Activated naive CD4-positive, alpha-beta T cell treated with anti-CD3 and anti-CD28 coated beads, Interleukin-2, amount 50 U/mL, for 16 hours (primary cell): ENCODE results near the gene LYRM9.
"Not testable (repeated sequence)": the region's sequence is repeated elsewhere in the genome, so short reads cannot be mapped to it uniquely, and the experiment has no call there.

Source experiments
- DNase-seq: peaks from one replicate; pipeline ENCODE4 v3.0.0-alpha.2; 2020

Gene LYRM9

DNA sequence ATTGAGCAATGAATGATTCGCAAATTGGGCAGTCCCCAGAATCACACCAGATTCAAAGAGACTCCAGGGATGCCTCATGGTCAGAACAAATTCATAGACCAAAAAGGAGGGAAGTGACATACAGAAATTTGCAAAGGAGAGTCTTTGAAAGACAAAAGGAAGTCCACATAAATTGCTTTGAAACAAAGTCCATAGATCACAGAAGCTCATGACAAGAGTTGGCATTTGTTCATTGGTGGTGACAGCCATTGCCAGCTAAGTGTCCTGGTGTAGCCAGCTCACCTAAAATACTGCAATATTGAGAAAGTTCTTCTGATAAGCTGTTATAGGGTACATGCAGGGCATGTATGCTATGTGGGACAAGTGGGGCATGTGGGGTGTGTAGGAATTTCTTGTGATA, 55.4 kb downstream of the LYRM9 start:
- not testable (repeated sequence) for DNase-seq

DNA sequence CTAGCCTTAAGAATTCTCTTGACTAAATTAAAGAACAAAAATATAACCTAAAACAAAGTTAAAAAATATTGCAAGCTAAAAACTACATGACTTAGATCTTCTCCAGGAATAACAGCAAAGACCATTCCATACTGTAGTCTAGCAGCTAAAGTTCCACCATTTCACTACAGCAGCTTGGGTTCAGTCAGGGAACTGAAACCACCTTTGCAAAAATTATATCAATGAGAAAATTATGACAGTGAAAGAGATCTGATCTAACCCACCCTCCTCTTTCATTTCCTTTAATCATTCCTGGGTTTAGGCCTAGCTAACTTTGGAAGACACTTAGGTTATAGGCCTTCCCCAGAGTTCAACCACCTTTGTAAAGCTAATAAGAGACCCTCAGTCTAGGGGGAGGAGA, 56.5 kb downstream of the LYRM9 start:
- DNase-seq, result no peak

DNA sequence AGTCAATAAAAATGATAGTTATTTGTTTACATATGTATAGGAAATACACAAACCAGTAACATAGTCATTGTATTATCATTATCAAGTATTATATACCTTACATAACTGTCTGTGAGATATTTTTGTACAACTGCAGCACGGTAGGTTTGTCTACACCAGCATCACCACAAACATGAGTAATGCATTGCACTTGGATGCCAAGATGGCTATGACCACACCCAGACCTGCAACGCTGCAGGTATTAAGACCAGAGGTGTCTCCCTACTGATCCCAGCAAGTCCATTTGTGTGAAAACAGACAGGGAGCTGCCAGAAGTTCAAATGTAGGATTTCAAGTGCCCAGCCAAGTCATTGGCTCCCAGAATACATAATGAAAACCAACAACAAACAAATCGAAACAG, 58.6 kb downstream of the LYRM9 start:
- DNase-seq, result no peak

DNA sequence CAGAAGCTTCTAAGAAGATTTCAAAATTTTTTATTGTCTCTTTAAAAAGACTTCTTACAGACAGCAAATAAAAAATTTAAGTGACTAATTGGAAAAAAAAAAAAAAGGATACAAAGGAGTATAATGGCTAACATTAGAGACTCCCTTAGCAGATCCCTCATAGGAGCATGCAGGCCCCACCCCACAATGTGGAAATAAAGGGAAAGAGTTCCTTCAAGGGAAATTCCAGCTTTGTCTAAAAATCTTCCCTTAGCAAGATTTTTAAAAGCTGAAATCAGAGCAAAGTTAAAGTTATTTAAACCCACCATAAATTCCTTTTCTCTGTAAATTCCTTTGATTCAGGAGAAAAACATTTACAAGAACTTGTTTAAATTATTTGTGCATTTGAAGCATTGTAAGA, 60.3 kb downstream of the LYRM9 start:
- DNase-seq, result no peak

DNA sequence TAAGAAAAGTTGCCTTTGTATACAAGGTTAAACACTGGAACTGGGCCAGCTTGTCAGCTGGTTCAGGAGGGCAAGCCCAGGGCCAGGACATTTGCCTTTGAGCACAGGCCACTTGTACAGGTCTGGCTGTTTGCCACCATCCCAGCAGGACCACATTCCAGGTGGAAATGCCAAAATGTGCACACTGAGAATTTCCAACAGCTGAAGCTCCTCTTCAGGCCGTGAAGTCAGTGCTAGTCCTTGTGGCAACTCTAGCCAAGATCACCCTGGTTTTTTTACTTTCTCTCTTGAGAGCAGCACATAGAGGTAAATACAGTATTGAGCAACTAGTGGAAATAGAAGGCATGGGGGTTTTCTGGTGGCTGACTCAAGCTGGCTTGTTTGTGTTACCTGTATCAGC, 63.3 kb downstream of the LYRM9 start:
- DNase-seq, result not testable (repeated sequence)

GRCh38 chr17:27829143-27829711, 63.9 kb downstream of the LYRM9 start:
- not testable (repeated sequence) for DNase-seq
